ENCODE measurements around the gene CHRNA1.

Gene CHRNA1

GRCh38 chr2:174764280-174765255 lies at the start of gene CHRNA1:
CHRNA1 (minus strand) TSS chr2:174764472; CDS start chr2:174764394, 78 bp downstream.
- no peak for DNase-seq (ENCODE audit: low spot score)

DNA sequence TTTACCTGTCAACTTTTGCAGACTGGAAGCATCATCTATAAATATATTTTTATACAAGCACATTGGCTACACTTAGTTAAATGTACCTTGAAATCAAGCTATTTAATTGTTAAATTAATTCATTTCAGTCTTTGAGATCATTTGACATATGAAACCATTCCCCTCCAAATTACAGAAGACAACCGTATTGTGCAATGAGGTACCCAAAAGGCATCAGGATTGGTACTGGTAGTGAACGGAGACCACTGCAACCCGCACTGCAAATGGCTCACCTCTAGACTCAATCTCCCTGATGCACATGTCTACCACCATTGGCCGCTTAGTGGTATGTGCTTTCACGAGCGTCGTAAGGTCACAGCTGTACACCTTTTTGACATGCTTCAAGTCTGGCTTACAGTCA lies 47.8 kb upstream of the CHRNA1 start:
- DNase-seq (ENCODE audit: low spot score): no peak

- DNase-seq (ENCODE audit: low spot score): no peak
Measured at GRCh38 chr2:174807931-174808330, 43.7 kb upstream of the CHRNA1 start.

- no peak for DNase-seq (ENCODE audit: low spot score)
Measured at GRCh38 chr2:174805803-174806202, 41.5 kb upstream of the CHRNA1 start.

DNA sequence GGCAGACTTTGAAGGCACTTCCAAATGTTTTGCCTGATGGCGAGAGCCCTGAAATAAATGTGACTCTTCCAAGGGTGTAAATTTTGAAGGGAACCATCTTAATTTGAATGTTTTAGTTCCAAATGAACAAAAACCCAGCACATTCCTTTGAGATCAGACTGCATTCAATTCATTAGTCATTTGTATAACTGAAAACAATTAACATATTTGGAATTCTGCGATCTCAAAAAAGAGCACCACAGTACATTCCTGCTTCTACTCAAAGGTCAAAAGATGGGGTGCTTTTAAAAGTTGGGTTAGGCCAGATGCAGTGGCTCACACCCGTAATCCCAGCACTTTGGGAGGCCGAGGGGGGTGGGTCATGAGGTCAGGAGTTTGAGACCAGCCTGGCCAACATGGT lies 38.2 kb upstream of the CHRNA1 start:
- DNase-seq (ENCODE audit: low spot score): no peak

GRCh38 chr2:174800436-174801205 lies 36.3 kb upstream of the CHRNA1 start:
- DNase-seq (ENCODE audit: low spot score): no peak

DNA sequence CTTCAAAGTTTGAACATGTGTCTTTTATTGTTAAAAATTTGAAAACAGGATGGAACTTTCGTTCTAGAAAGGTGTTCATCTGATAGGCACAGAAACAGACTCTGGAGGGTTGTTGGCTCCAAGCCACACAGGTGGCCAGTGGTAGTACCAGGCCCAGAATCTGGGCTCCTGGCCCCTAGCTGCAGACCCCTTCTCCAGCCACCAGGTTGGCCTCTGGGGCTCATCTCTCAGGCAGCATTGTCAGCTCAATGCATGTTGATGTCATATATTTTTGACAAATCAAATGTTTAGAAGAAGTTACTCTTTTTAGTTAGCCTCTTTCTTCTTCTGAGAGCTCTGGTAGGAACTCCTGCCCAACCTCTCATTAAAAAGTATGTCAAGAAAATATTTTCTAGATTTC lies 34.5 kb upstream of the CHRNA1 start:
- no peak for DNase-seq (ENCODE audit: low spot score)

- no peak for DNase-seq (ENCODE audit: low spot score)
Measured at GRCh38 chr2:174797781-174798276, 33.6 kb upstream of the CHRNA1 start.

- DNase-seq (ENCODE audit: low spot score): no peak
Measured at GRCh38 chr2:174796319-174796771, 32.1 kb upstream of the CHRNA1 start.

GRCh38 chr2:174794851-174795374 lies 30.6 kb upstream of the CHRNA1 start:
- DNase-seq (ENCODE audit: low spot score): no peak

DNA sequence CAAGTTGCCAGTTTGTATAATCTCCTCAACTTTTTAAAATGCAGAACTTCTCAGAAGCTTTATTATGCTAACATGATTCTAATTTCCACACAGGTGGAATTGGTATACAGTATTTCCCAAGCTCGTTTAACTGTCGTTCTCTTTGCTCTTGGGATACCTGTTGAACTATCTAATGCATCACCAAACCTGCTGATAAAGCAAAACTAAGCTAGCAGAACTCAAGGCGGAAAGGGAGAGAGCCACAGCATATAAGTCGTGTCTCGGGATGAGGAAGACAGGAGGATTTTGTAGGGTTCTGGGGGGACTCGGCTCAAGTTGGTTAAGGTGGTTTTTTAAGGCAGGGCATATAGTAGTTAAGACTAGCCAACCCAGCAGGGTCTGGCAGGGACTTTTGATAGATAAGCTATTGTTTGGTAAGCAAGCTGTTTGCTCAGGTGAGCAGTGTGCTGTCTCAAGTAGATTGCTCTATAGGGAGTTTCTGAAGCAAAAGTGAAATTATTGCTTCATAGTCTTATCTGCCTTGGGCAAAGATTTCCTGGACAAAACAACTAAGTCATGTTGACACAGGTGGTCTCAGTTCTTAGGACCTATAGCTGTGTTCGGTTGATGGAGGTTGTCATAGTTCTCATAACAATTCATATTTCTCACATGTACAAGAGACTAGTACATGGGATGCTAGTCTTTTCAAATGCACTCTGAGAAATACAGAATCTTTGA lies 28.2 kb upstream of the CHRNA1 start:
- DNase-seq (ENCODE audit: low spot score): no peak

- no peak for DNase-seq (ENCODE audit: low spot score)
Measured at GRCh38 chr2:174791746-174792280, 27.5 kb upstream of the CHRNA1 start.

- DNase-seq (ENCODE audit: low spot score): no peak
Measured at GRCh38 chr2:174791020-174791419, 26.7 kb upstream of the CHRNA1 start.

- no peak for DNase-seq (ENCODE audit: low spot score)
Measured at GRCh38 chr2:174789001-174789400, 24.7 kb upstream of the CHRNA1 start.

GRCh38 chr2:174788291-174788929 lies 24.1 kb upstream of the CHRNA1 start:
- peak; percentile 30 for DNase-seq (ENCODE audit: low spot score)

- DNase-seq (ENCODE audit: low spot score): no peak
Measured at GRCh38 chr2:174787487-174788205, 23.4 kb upstream of the CHRNA1 start.

DNA sequence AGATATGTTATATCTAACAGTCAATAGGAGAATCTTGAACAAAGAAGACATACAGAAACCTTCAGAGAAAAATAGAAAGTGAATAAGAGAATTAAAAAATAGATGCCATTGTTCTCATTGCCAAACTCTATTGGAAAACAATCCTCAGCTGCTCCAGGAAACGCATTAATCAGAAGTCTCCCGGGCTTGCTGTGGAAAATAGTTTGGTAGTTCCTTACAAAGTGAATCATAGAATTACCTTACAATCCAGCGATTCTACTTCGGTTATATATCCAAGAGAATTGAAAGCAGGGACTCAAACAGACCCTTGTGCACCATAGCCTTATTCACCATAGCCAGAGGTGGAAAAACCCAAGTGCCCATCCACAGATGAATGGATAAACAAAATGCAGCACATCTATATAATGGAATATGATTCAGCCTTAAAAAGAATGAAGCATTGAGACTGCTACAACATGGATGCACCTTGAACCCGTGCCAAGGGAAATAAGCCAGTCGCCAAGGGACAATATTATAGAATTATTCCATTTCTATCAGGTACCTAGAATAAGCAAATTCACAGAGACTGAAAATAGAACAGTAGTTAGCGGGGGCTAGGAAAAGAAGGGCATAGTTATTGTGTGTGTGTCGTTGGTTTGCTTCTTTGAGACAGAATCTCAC lies 21.9 kb upstream of the CHRNA1 start:
- DNase-seq (ENCODE audit: low spot score): no peak

GRCh38 chr2:174785481-174785880 lies 21.2 kb upstream of the CHRNA1 start:
- no peak for DNase-seq (ENCODE audit: low spot score)

- DNase-seq (ENCODE audit: low spot score): no peak
Measured at GRCh38 chr2:174784909-174785308, 20.6 kb upstream of the CHRNA1 start.

- no peak for DNase-seq (ENCODE audit: low spot score)
Measured at GRCh38 chr2:174784316-174784715, 20.0 kb upstream of the CHRNA1 start.

Data from germinal center (tissue), 1 donor.